Measurements from ENCODE around the gene PIM1.

- TF ChIP-seq CTCF (IDR thresholded peaks at IDR 0.05) (no peak), POLR2A (IDR thresholded peaks at IDR 0.05) (no peak)
Measured at GRCh38 chr6:37182736-37183590, 13.0 kb downstream of the PIM1 start.

All from right lobe of liver (tissue), 4 donors.